Immature natural killer cell (primary cell): ENCODE data around the gene YWHAB. TPM values are rescaled to one million over a fixed set of nuclear protein-coding genes. Genes with fewer than 3 reads are reported as not detected.

Experiments used
- DNase-seq, 3 donors: peaks; one replicate each; pipeline ENCODE4 v3.0.0; 2022; ENCODE audit warnings: mixed read lengths in 1 of 3
- H3K27ac Mint-ChIP-seq, 6 donors: one replicate each; pipeline ENCODE4 v1.8.0; 2020; ENCODE audit warnings: mixed read lengths in 6 of 6, mild to moderate bottlenecking in 5 of 6, inconsistent platforms in 4 of 6, moderate library complexity in 3 of 6
- H3K27me3 Mint-ChIP-seq, 3 donors: one replicate each; pipeline ENCODE4 v1.8.0; 2020 to 2021; ENCODE audit warnings: low read depth in 3 of 3, mild to moderate bottlenecking in 3 of 3, mixed read lengths in 3 of 3, moderate library complexity in 3 of 3, inconsistent platforms in 1 of 3
- H3K36me3 Mint-ChIP-seq, 3 donors: one replicate each; pipeline ENCODE4 v1.8.0; 2020; ENCODE audit warnings: mixed read lengths in 3 of 3, inconsistent platforms in 2 of 3, mild to moderate bottlenecking in 2 of 3
- H3K4me1 Mint-ChIP-seq, 2 donors: one replicate each; pipeline ENCODE4 v1.8.0; 2020; ENCODE audit warnings: inconsistent platforms in 2 of 2, mild to moderate bottlenecking in 2 of 2, mixed read lengths in 2 of 2, moderate library complexity in 1 of 2
- H3K4me3 Mint-ChIP-seq, 5 donors: one replicate each; pipeline ENCODE4 v1.8.0; 2020; ENCODE audit warnings: mild to moderate bottlenecking in 5 of 5, mixed read lengths in 5 of 5, inconsistent platforms in 3 of 5, moderate library complexity in 3 of 5
- H3K9me3 Mint-ChIP-seq, 6 donors: one replicate each; pipeline ENCODE4 v1.8.0; 2020; ENCODE audit warnings: mild to moderate bottlenecking in 6 of 6, mixed read lengths in 6 of 6, inconsistent platforms in 4 of 6, moderate library complexity in 3 of 6
- polyA plus RNA-seq, 3 donors: library from polyadenylated mRNA; unstranded; fragments of 300-500 nt; fragmentation: Illumina TruSeq; gene quantifications; one replicate each; pipeline ENCODE4 v1.2.3, GENCODE V29; 2021

YWHAB gene
- polyA plus RNA-seq, 3 donors from 2014 or later = 541 to 648 (median 556) TPM

- peaks cover 65 to 73% of the 10 kb centered on the region in 2 donors for H3K4me1 Mint-ChIP-seq
- no peak for DNase-seq
- H3K9me3 Mint-ChIP-seq = no peaks in the 10 kb centered on the region
- H3K27ac Mint-ChIP-seq = peak overlapping the region; percentile 92 to 96 (median 94)
- peak overlapping the region; percentile 93 to 97 (median 95) for H3K4me3 Mint-ChIP-seq
- no peaks in the 10 kb centered on the region for H3K36me3 Mint-ChIP-seq
- H3K27me3 Mint-ChIP-seq = peaks cover 2 to 19% (median 15%) of the 10 kb centered on the region in 3 donors
These were observed 754 bp downstream of the YWHAB start for GRCh38 chr20:44886266-44886651.

- peaks cover 70 to 78% of the 10 kb centered on the region in 2 donors for H3K4me1 Mint-ChIP-seq
- no peak for DNase-seq
- H3K9me3 Mint-ChIP-seq = no peaks in the 10 kb centered on the region
- H3K27me3 Mint-ChIP-seq = peaks cover 2 to 19% (median 15%) of the 10 kb centered on the region in 3 donors
- peak overlapping the region; percentile 92 to 96 (median 94) for H3K27ac Mint-ChIP-seq
- H3K36me3 Mint-ChIP-seq = no peaks in the 10 kb centered on the region
- H3K4me3 Mint-ChIP-seq = peak overlapping the region; percentile 93 to 97 (median 95)
These were observed 1.3 kb downstream of the YWHAB start for GRCh38 chr20:44886828-44887227.

GRCh38 chr20:44887466-44887865 lies 2.0 kb downstream of the YWHAB start:
- Mint-ChIP-seq H3K4me1 (peaks cover 77 to 85% of the 10 kb centered on the region in 2 donors), H3K4me3 (peak overlapping the region; percentile 93 to 97 (median 95)), H3K36me3 (no peaks in the 10 kb centered on the region), H3K27ac (peak overlapping the region; percentile 92 to 96 (median 94)), H3K9me3 (no peaks in the 10 kb centered on the region), H3K27me3 (peaks cover 2 to 19% (median 15%) of the 10 kb centered on the region in 3 donors)
- DNase-seq = no peak

DNA sequence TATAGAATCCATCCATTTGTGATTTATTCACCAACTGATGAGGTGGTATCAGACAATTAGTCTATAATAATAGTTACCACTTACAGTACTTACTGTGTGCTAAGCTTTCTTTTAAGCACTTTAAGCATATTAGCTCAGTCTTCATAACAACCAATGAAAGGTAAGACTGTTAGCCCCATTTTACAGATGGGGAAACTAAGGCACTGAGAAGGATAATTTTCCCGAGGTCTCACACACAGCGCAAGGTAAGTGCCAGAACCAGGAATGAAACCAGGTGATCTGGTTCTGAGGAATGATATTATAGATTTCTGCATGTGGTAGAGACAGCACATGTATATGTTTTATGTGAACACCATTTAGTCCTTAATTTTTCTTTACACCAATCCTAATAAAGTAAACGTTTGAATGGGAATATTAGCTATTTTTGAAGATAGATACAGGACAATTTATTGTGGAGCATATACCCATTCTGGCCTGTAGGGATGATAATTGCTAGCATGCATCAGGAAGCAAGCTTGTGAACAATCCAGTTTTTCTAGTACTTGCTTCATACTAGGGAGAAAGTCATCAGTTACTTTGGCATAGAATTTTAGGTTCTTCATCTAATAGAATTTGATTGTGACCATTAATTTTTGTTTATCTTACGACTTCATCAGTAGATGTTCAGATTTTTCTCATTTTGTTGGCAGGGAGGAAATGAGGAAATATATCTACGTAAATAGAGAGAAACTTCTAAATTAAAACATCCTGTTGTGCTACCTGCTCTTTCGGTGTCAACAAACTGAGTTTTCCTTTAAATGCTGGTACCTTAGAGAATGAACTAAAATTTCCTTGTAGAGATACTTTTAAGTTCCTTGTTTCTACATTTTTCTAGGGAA lies 3.0 kb downstream of the YWHAB start:
- no peak for DNase-seq
- Mint-ChIP-seq H3K27ac (peak overlapping the region; percentile 78 to 94 (median 88)), H3K4me1 (peaks cover 83 to 93% of the 10 kb centered on the region in 2 donors), H3K36me3 (no peaks in the 10 kb centered on the region), H3K9me3 (no peaks in the 10 kb centered on the region), H3K27me3 (peaks cover 2 to 19% (median 15%) of the 10 kb centered on the region in 3 donors), H3K4me3 (peak overlapping the region; percentile 93 to 97 (median 95))

DNA sequence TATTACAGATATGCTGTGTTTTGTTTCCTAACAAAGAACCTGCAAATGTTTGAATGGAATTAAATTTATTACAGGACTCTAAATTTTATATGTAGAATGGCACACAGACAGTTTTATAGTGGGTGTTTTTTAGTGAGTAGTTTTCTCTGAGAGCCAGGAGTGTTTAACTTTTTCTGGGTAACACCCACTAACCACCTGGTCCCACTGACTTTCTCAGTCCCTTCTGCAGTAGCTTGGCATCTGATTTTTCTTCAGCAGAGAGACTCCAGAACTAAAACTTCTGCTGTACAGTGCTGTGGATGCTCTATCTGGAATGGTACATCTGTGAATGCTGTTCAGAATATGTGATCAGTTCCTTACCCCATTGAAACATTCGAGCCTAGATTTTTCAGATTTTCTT lies 6.3 kb downstream of the YWHAB start:
- no peaks in the 10 kb centered on the region for H3K36me3 Mint-ChIP-seq
- H3K27ac Mint-ChIP-seq = peak overlapping the region; percentile 51 to 88 (median 72)
- H3K4me1 Mint-ChIP-seq = peaks cover 90 to 98% of the 10 kb centered on the region in 2 donors
- DNase-seq = no peak
- peak overlapping the region in 4 of 5 donors; percentile 55 to 63 (median 58) for H3K4me3 Mint-ChIP-seq
- no peaks in the 10 kb centered on the region for H3K9me3 Mint-ChIP-seq
- peaks cover 0 to 2% (median 0%) of the 10 kb centered on the region in 3 donors for H3K27me3 Mint-ChIP-seq

- Mint-ChIP-seq H3K4me3 (peak overlapping the region; percentile 5 to 48 (median 26)), H3K27me3 (peaks cover 0 to 1% (median 0%) of the 10 kb centered on the region in 3 donors), H3K36me3 (no peaks in the 10 kb centered on the region), H3K4me1 (peaks cover 84 to 93% of the 10 kb centered on the region in 2 donors), H3K9me3 (no peaks in the 10 kb centered on the region), H3K27ac (peak overlapping the region; percentile 5 to 75 (median 34))
- no peak for DNase-seq
These were observed 9.5 kb downstream of the YWHAB start for GRCh38 chr20:44894959-44895358.

DNA sequence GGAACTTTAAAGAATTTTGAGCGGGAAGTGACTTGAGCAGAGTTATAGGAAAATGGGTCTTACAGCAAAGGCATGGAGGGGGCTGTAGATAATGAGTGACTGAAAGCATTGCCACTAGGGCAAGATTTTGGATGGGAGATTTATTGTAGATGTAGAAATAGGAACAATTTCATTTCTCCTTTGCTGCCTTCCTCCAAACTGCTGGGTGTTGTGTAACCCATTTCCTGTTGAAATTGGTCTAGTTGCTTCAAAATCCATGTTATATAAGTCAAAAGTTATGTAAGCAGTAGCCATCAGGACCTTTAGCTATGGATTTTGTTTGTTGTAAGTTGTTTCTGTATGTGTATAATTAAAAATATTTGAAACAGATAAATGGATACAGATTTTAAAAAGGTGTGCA lies 11.1 kb downstream of the YWHAB start:
- H3K4me1 Mint-ChIP-seq = peaks cover 88 to 95% of the 10 kb centered on the region in 2 donors
- DNase-seq = no peak
- H3K36me3 Mint-ChIP-seq = peaks cover 0 to 5% (median 0%) of the 10 kb centered on the region in 3 donors
- peak overlapping the region; percentile 36 to 78 (median 60) for H3K27ac Mint-ChIP-seq
- peaks cover 0 to 1% (median 0%) of the 10 kb centered on the region in 3 donors for H3K27me3 Mint-ChIP-seq
- H3K9me3 Mint-ChIP-seq = no peaks in the 10 kb centered on the region
- H3K4me3 Mint-ChIP-seq = peak overlapping the region; percentile 20 to 51 (median 35)

- Mint-ChIP-seq H3K4me1 (peaks cover 83 to 95% of the 10 kb centered on the region in 2 donors), H3K27me3 (peaks cover 0 to 1% (median 0%) of the 10 kb centered on the region in 3 donors), H3K9me3 (no peaks in the 10 kb centered on the region), H3K27ac (peak overlapping the region; percentile 36 to 78 (median 58)), H3K4me3 (peak overlapping the region; percentile 20 to 51 (median 35)), H3K36me3 (peaks cover 0 to 6% (median 0%) of the 10 kb centered on the region in 3 donors)
- no peak for DNase-seq
These were observed 11.6 kb downstream of the YWHAB start for GRCh38 chr20:44897133-44897532.

DNA sequence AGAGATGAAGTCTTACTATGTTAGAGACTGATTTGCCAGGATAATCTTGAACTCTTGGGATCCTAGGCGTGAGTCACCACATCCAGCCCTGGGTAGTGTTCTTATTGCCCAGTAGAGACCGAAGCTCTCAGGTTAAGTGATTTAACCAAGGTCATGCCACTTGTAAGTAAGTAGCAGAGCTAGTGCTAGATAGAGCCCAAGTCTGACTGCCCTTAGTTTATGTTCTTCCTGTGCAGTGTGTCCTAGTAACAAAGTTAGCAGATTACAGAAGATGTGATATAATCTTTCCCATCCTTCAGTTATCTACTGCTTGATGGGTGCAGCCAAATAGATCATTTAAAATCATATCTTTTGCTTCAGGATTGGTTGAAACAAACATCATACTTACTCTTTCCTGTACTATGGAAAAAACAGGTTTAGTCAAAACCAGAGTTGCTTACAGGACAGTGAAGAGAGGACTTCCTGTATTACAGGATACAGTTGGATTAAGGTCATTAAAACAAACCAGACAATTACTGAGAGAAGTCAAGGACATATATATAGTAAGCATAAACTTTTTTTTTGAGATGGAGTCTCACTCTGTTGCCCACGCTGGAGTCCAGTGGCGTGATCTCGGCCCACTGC lies 14.8 kb downstream of the YWHAB start:
- H3K27me3 Mint-ChIP-seq = peaks cover 0 to 1% (median 0%) of the 10 kb centered on the region in 3 donors
- H3K9me3 Mint-ChIP-seq = no peaks in the 10 kb centered on the region
- H3K4me1 Mint-ChIP-seq = peaks cover 63 to 83% of the 10 kb centered on the region in 2 donors
- H3K36me3 Mint-ChIP-seq = peaks cover 5 to 21% (median 12%) of the 10 kb centered on the region in 3 donors
- H3K27ac Mint-ChIP-seq = peak overlapping the region; percentile 57 to 81 (median 75)
- peak overlapping the region in 2 of 5 donors; percentile 7 to 57 for H3K4me3 Mint-ChIP-seq
- no peak for DNase-seq

GRCh38 chr20:44901974-44902373 lies 16.5 kb downstream of the YWHAB start:
- Mint-ChIP-seq H3K4me1 (peaks cover 47 to 66% of the 10 kb centered on the region in 2 donors), H3K4me3 (no peak overlapping the region), H3K9me3 (no peaks in the 10 kb centered on the region), H3K27me3 (no peaks in the 10 kb centered on the region), H3K27ac (no peak overlapping the region), H3K36me3 (peaks cover 5 to 32% (median 20%) of the 10 kb centered on the region in 3 donors)
- no peak for DNase-seq

DNA sequence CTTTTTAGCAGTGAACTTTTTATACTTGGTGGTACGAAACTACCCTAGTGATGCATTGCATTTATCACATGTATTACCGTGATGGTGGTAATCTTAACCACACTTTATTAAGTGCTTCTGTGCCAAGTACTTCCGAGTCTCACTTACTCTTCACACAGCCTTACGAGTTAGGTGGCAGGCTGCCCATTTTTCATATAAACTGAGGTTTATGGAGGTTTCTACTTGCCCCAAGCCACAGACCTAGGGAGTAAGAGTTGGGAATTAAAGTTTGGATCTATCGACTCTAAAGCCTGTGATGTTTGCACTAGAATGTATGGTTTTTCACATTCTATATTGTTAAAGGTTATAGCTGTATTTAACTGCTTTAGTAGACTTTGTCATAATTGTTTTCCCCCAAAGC lies 18.9 kb downstream of the YWHAB start:
- H3K27ac Mint-ChIP-seq = no peak overlapping the region
- no peaks in the 10 kb centered on the region for H3K9me3 Mint-ChIP-seq
- H3K36me3 Mint-ChIP-seq = peaks cover 5 to 37% (median 27%) of the 10 kb centered on the region in 3 donors
- peaks cover 34 to 60% of the 10 kb centered on the region in 2 donors for H3K4me1 Mint-ChIP-seq
- H3K4me3 Mint-ChIP-seq = no peak overlapping the region
- DNase-seq = no peak
- H3K27me3 Mint-ChIP-seq = peaks cover 0 to 2% (median 2%) of the 10 kb centered on the region in 3 donors

- Mint-ChIP-seq H3K4me3 (peak overlapping the region; percentile 83 to 91 (median 88)), H3K4me1 (peaks cover 23 to 24% of the 10 kb centered on the region in 2 donors), H3K9me3 (no peaks in the 10 kb centered on the region), H3K27ac (peak overlapping the region; percentile 59 to 85 (median 70)), H3K36me3 (peaks cover 5 to 26% (median 21%) of the 10 kb centered on the region in 3 donors), H3K27me3 (peaks cover 2% of the 10 kb centered on the region in 3 donors)
- DNase-seq = no peak
These were observed 23.7 kb downstream of the YWHAB start for GRCh38 chr20:44908987-44909871.
